Progenitor cell of endocrine pancreas (in vitro differentiated cells): ENCODE results near the gene SPSB3. TPM values are rescaled to one million over a fixed set of nuclear protein-coding genes. Genes with fewer than 3 reads are reported as not detected.
A peak's percentile ranks its signal among the peaks of the same experiment; 100 is the strongest.

ENCODE experiments used
- DNase-seq: peaks from one replicate; pipeline ENCODE4 v3.0.0; 2021; ENCODE audit warnings: low spot score; ENCODE audit not compliant: unreplicated experiment
- H3K27ac Mint-ChIP-seq: 2 replicates; pipeline ENCODE4 v1.8.0; 2021; ENCODE audit warnings: mild to moderate bottlenecking, moderate library complexity, mixed read lengths
- H3K27me3 Mint-ChIP-seq: 2 replicates; pipeline ENCODE4 v1.8.0; 2021; ENCODE audit warnings: mixed read lengths
- H3K36me3 Mint-ChIP-seq: 2 replicates; pipeline ENCODE4 v1.8.0; 2022; ENCODE audit warnings: mixed read lengths; ENCODE audit not compliant: insufficient read depth
- H3K4me1 Mint-ChIP-seq: 2 replicates; pipeline ENCODE4 v1.8.0; 2021; ENCODE audit warnings: low read depth, mixed read lengths
- H3K4me3 Mint-ChIP-seq: 2 replicates; pipeline ENCODE4 v1.8.0; 2021; ENCODE audit warnings: low read depth, mild to moderate bottlenecking, moderate library complexity, mixed read lengths
- H3K9me3 Mint-ChIP-seq: 2 replicates; pipeline ENCODE4 v1.8.0; 2021; ENCODE audit warnings: low read depth, mixed read lengths
- CTCF ChIP-seq: fragments of 200-600 bp; sonication (generic); IDR thresholded peaks from one replicate; pipeline ENCODE4 v1.5.0; 2021; ENCODE audit warnings: antibody characterized with exemption, mild to moderate bottlenecking; ENCODE audit not compliant: unreplicated experiment
- total RNA-seq: library from RNA; stranded (reverse); gene quantifications from 2 replicates; pipeline ENCODE4 v1.2.1, GENCODE V29; 2021

Gene SPSB3
- total RNA-seq, 1 donor from 2014 or later = 47.8 TPM

- Mint-ChIP-seq H3K9me3 (no peaks in the 10 kb centered on the region), H3K4me1 (peaks cover 3% of the 10 kb centered on the region), H3K27me3 (no peaks in the 10 kb centered on the region), H3K27ac (peak within 1 kb of the TSS; percentile 62), H3K36me3 (peaks cover 6% of the 10 kb centered on the region), H3K4me3 (no peak within 1 kb of the TSS)
- peak; percentile 9 for DNase-seq
- TF ChIP-seq CTCF = no peak
Observed at GRCh38 chr16:1793578-1794220, 11.3 kb upstream of the SPSB3 start, which contains the start of gene IGFALS. Gene IGFALS, minus strand, starts transcription at chr16:1793705. Its CDS starts 53 bp downstream, at chr16:1793652.

GRCh38 chr16:1792836-1793577 lies 10.6 kb upstream of the SPSB3 start:
- peaks cover 3% of the 10 kb centered on the region for H3K4me1 Mint-ChIP-seq
- H3K27ac Mint-ChIP-seq = no peak overlapping the region
- TF ChIP-seq CTCF = no peak
- H3K9me3 Mint-ChIP-seq = no peaks in the 10 kb centered on the region
- peaks cover 6% of the 10 kb centered on the region for H3K36me3 Mint-ChIP-seq
- no peaks in the 10 kb centered on the region for H3K27me3 Mint-ChIP-seq
- H3K4me3 Mint-ChIP-seq = no peak overlapping the region
- DNase-seq = no peak

GRCh38 chr16:1791943-1792812 lies 9.8 kb upstream of the SPSB3 start:
- H3K27me3 Mint-ChIP-seq = no peaks in the 10 kb centered on the region
- DNase-seq = peak; percentile 9
- H3K36me3 Mint-ChIP-seq = peaks cover 5% of the 10 kb centered on the region
- H3K4me1 Mint-ChIP-seq = peaks cover 3% of the 10 kb centered on the region
- no peak overlapping the region for H3K27ac Mint-ChIP-seq
- no peak overlapping the region for H3K4me3 Mint-ChIP-seq
- no peak for TF ChIP-seq CTCF
- no peaks in the 10 kb centered on the region for H3K9me3 Mint-ChIP-seq

GRCh38 chr16:1791256-1791942 lies 9.0 kb upstream of the SPSB3 start:
- H3K27me3 Mint-ChIP-seq = no peaks in the 10 kb centered on the region
- no peaks in the 10 kb centered on the region for H3K9me3 Mint-ChIP-seq
- no peak for TF ChIP-seq CTCF
- peaks cover 3% of the 10 kb centered on the region for H3K4me1 Mint-ChIP-seq
- no peak for DNase-seq
- no peak overlapping the region for H3K27ac Mint-ChIP-seq
- no peak overlapping the region for H3K4me3 Mint-ChIP-seq
- H3K36me3 Mint-ChIP-seq = peaks cover 4% of the 10 kb centered on the region
